GM19099 (cell line): ENCODE data around the gene FAM120C.

Experiments
- POLR2A ChIP-seq: IDR thresholded peaks from 3 replicates; pipeline ENCODE4 v1.6.1; 2011; ENCODE audit warnings: low read depth; ENCODE audit not compliant: insufficient read length; ENCODE audit errors: extremely low read depth

Gene FAM120C

GRCh38 chrX:54177306-54177705 is 5.7 kb downstream of the FAM120C start:
- no peak for TF ChIP-seq POLR2A

GRCh38 chrX:54173791-54174190 is 9.3 kb downstream of the FAM120C start:
- no peak for TF ChIP-seq POLR2A

- no peak for TF ChIP-seq POLR2A
Measured at GRCh38 chrX:54172455-54172854, 10.6 kb downstream of the FAM120C start.

GRCh38 chrX:54171527-54172250 is 11.4 kb downstream of the FAM120C start:
- TF ChIP-seq POLR2A: no peak

- no peak for TF ChIP-seq POLR2A
Measured at GRCh38 chrX:54171091-54171490, 12.0 kb downstream of the FAM120C start.

GRCh38 chrX:54166915-54167314 is 16.1 kb downstream of the FAM120C start:
- no peak for TF ChIP-seq POLR2A

GRCh38 chrX:54157561-54157960 is 25.5 kb downstream of the FAM120C start:
- TF ChIP-seq POLR2A: no peak

GRCh38 chrX:54134269-54134668 is 48.8 kb downstream of the FAM120C start:
- no peak for TF ChIP-seq POLR2A

GRCh38 chrX:54116391-54116790 is 66.7 kb downstream of the FAM120C start:
- no peak for TF ChIP-seq POLR2A

GRCh38 chrX:54093571-54093970 is 89.5 kb downstream of the FAM120C start:
- no peak for TF ChIP-seq POLR2A

GRCh38 chrX:54093159-54093558 is 89.9 kb downstream of the FAM120C start:
- no peak for TF ChIP-seq POLR2A

GRCh38 chrX:54090880-54091279 is 92.2 kb downstream of the FAM120C start:
- no peak for TF ChIP-seq POLR2A

GRCh38 chrX:54089191-54089590 is 93.9 kb downstream of the FAM120C start:
- no peak for TF ChIP-seq POLR2A

GRCh38 chrX:54087661-54088060 is 95.4 kb downstream of the FAM120C start:
- no peak for TF ChIP-seq POLR2A

GRCh38 chrX:54085666-54086065 is 97.4 kb downstream of the FAM120C start:
- TF ChIP-seq POLR2A: no peak

GRCh38 chrX:54076903-54077302 is 106.2 kb downstream of the FAM120C start:
- no peak for TF ChIP-seq POLR2A

- no peak for TF ChIP-seq POLR2A
Measured at GRCh38 chrX:54074826-54075225, 108.2 kb downstream of the FAM120C start.
